H1 (cell line): ENCODE data around the gene BTBD1. TPM values are rescaled to one million over a fixed set of nuclear protein-coding genes. Genes with fewer than 3 reads are reported as not detected.

ENCODE experiments used
- CTCF ChIA-PET: fragments of 300-600 bp; sonication (Branson Sonifier 250); formaldehyde crosslinking; loops from one replicate; lab custom pipeline; 2021; ENCODE audit not compliant: partially characterized antibody; lab: Charles Lee
- POLR2A ChIA-PET: fragments of 300-600 bp; sonication (Branson Sonifier 250); formaldehyde crosslinking; loops from one replicate; lab custom pipeline; 2021; ENCODE audit warnings: inconsistent platforms; ENCODE audit not compliant: partially characterized antibody; lab: Charles Lee
- DNase-seq, 2 experiments: peaks; one replicate each; pipeline versions ENCODE4 v3.0.0 to v3.0.0-alpha.2; 2010 to 2022; ENCODE audit warnings: low spot score in 2 of 2, low read depth in 1 of 2, mixed read lengths in 1 of 2
- FAIRE-seq: peaks from 2 replicates; lab custom pipeline; 2011; peaks lifted over from hg19 to GRCh38; lab: Jason Lieb, UNC
- H2AFZ ChIP-seq: 2 replicates; pipeline ENCODE4 v1.8.1; 2012; ENCODE audit warnings: low read length, inconsistent platforms
- H2AK5ac ChIP-seq: 2 replicates; pipeline ENCODE4 v1.6.1; 2013; ENCODE audit warnings: low read depth, low read length
- H2BK120ac ChIP-seq: replicated peaks from 2 replicates; pipeline ENCODE3; 2013; ENCODE audit warnings: low read depth, low read length, inconsistent platforms
- H2BK12ac ChIP-seq: 2 replicates; pipeline ENCODE4 v1.6.1; 2013; ENCODE audit warnings: low read depth, low read length
- H2BK15ac ChIP-seq: 2 replicates; pipeline ENCODE4 v1.6.1; 2013; ENCODE audit warnings: low read length
- H2BK20ac ChIP-seq: 2 replicates; pipeline ENCODE4 v1.6.1; 2013; ENCODE audit warnings: low read length
- H2BK5ac ChIP-seq: 2 replicates; pipeline ENCODE4 v1.6.1; 2013; ENCODE audit warnings: low read depth, low read length
- H3K14ac ChIP-seq: 2 replicates; pipeline ENCODE4 v1.6.1; 2013; ENCODE audit warnings: inconsistent platforms; ENCODE audit not compliant: insufficient read length
- H3K18ac ChIP-seq: 2 replicates; pipeline ENCODE4 v1.6.1; 2013; ENCODE audit warnings: low read length; ENCODE audit errors: extremely low read depth
- H3K23ac ChIP-seq: 2 replicates; pipeline ENCODE4 v1.6.1; 2013; ENCODE audit warnings: inconsistent platforms; ENCODE audit not compliant: insufficient read length
- H3K23me2 ChIP-seq: 2 replicates; pipeline ENCODE4 v1.6.1; 2013; ENCODE audit warnings: low read depth, low read length
- H3K27ac ChIP-seq: 2 replicates; pipeline ENCODE4 v1.6.1; 2011; ENCODE audit warnings: low read depth, low read length, inconsistent platforms
- H3K27me3 ChIP-seq, 4 experiments: replicated peaks in 1 of 4; 1 replicate in 1 of 4; 2 replicates in 3 of 4; pipeline versions ENCODE4 v1.6.1 to v1.8.1; 2011 to 2013; ENCODE audit warnings: low read length in 3 of 4, mild to moderate bottlenecking in 3 of 4, inconsistent platforms in 2 of 4, mixed read lengths in 2 of 4, moderate library complexity in 1 of 4; ENCODE audit not compliant: control insufficient read depth in 3 of 4, insufficient read depth in 3 of 4; ENCODE audit errors: extremely low read depth in 1 of 4
- H3K36me3 ChIP-seq, 4 experiments: 2 replicates each; pipeline versions ENCODE4 v1.6.1 to v1.8.1; 2011 to 2013; ENCODE audit warnings: mild to moderate bottlenecking in 4 of 4, low read length in 3 of 4, moderate library complexity in 2 of 4, control low read depth in 1 of 4, inconsistent platforms in 1 of 4; ENCODE audit not compliant: insufficient read depth in 4 of 4, control insufficient read depth in 2 of 4
- H3K4ac ChIP-seq: replicated peaks from 2 replicates; pipeline ENCODE3; 2013; ENCODE audit warnings: low read length, low read depth, mixed read lengths, inconsistent platforms; ENCODE audit not compliant: insufficient read length
- H3K4me1 ChIP-seq, 4 experiments: replicated peaks in 1 of 4; 1 replicate in 1 of 4; 2 replicates in 3 of 4; pipeline versions ENCODE4 v1.6.1 to v1.8.1; 2011 to 2013; ENCODE audit warnings: low read length in 3 of 4, inconsistent platforms in 2 of 4, mixed read lengths in 1 of 4; ENCODE audit not compliant: insufficient read depth in 4 of 4, control insufficient read depth in 3 of 4
- H3K4me2 ChIP-seq, 2 experiments: 2 replicates each; pipeline versions ENCODE4 v1.6.1 to v1.8.1; 2011 to 2013; ENCODE audit warnings: low read depth in 2 of 2, low read length in 2 of 2, control low read depth in 1 of 2, inconsistent platforms in 1 of 2, mild to moderate bottlenecking in 1 of 2; ENCODE audit not compliant: insufficient read depth in 1 of 2
- H3K4me3 ChIP-seq, 4 experiments: fragments of 200-600, 300-600 bp in 1 of 4; sonication (generic), shearing (Covaris generic), sonication (Bioruptor Twin) in 1 of 4; 2 replicates each; pipeline versions ENCODE4 v1.5.1 to v1.8.1; 2011 to 2016; ENCODE audit warnings: low read length in 4 of 4, low read depth in 3 of 4, control low read depth in 2 of 4, inconsistent platforms in 2 of 4, mild to moderate bottlenecking in 2 of 4, mixed read lengths in 1 of 4, moderate library complexity in 1 of 4; ENCODE audit not compliant: insufficient read depth in 2 of 4; ENCODE audit errors: extremely low read depth in 1 of 4
- H3K56ac ChIP-seq: replicated peaks from 2 replicates; pipeline ENCODE3; 2013; ENCODE audit warnings: low read depth, mild to moderate bottlenecking, mixed read lengths, low read length, inconsistent platforms; ENCODE audit not compliant: insufficient read length
- H3K79me1 ChIP-seq: 2 replicates; pipeline ENCODE4 v1.6.1; 2013; ENCODE audit warnings: low read depth, low read length, control low read depth
- H3K79me2 ChIP-seq, 2 experiments: 2 replicates each; pipeline versions ENCODE4 v1.6.1 to v1.8.1; 2012 to 2013; ENCODE audit warnings: low read length in 2 of 2, mild to moderate bottlenecking in 2 of 2, inconsistent platforms in 1 of 2; ENCODE audit not compliant: insufficient read depth in 2 of 2, control insufficient read depth in 1 of 2
- H3K9ac ChIP-seq, 4 experiments: replicated peaks in 1 of 4; 1 replicate in 1 of 4; 2 replicates in 3 of 4; pipeline versions ENCODE4 v1.6.1 to v1.8.1; 2011 to 2013; ENCODE audit warnings: low read depth in 3 of 4, low read length in 3 of 4, control low read depth in 2 of 4, mild to moderate bottlenecking in 2 of 4, moderate library complexity in 2 of 4, inconsistent platforms in 1 of 4; ENCODE audit errors: extremely low read depth in 1 of 4
- H3K9me3 ChIP-seq, 2 experiments: 2 replicates each; pipeline versions ENCODE4 v1.6.1 to v1.8.1; 2012 to 2013; ENCODE audit warnings: mild to moderate bottlenecking in 2 of 2, moderate library complexity in 2 of 2, control low read depth in 1 of 2, inconsistent platforms in 1 of 2, low read depth in 1 of 2, low read length in 1 of 2, mixed read lengths in 1 of 2; ENCODE audit not compliant: insufficient read depth in 2 of 2
- H4K20me1 ChIP-seq, 2 experiments: replicated peaks in 1 of 2; 2 replicates each; pipeline versions ENCODE3 to v1.8.1; 2011 to 2013; ENCODE audit warnings: inconsistent platforms in 2 of 2, low read length in 2 of 2, mild to moderate bottlenecking in 1 of 2; ENCODE audit not compliant: insufficient read depth in 2 of 2, control insufficient read depth in 1 of 2
- H4K5ac ChIP-seq: 2 replicates; pipeline ENCODE4 v1.6.1; 2013; ENCODE audit warnings: low read length, low read depth, mixed read lengths, inconsistent platforms; ENCODE audit not compliant: insufficient read length
- H4K8ac ChIP-seq: 2 replicates; pipeline ENCODE4 v1.8.0; 2013; ENCODE audit warnings: mild to moderate bottlenecking, moderate library complexity, low read length, inconsistent platforms; ENCODE audit not compliant: insufficient read depth; ENCODE audit errors: extremely low read depth
- H4K91ac ChIP-seq: replicated peaks from 2 replicates; pipeline ENCODE3; 2013; ENCODE audit warnings: low read length, mixed read lengths, inconsistent platforms; ENCODE audit not compliant: insufficient read length
- CBX5 ChIP-seq: fragments of 300-800, 300-1000 bp; sonication (generic); IDR thresholded peaks from 2 replicates; pipeline ENCODE4 v1.7.1; 2016; ENCODE audit warnings: antibody characterized with exemption, low read length, low read depth
- CREB1 ChIP-seq: IDR thresholded peaks from 2 replicates; pipeline ENCODE4 v1.6.1; 2012; ENCODE audit warnings: inconsistent platforms
- GTF2F1 ChIP-seq: IDR thresholded peaks from 2 replicates; pipeline ENCODE4 v1.6.1; 2012; ENCODE audit warnings: low read depth, low read length, improper control_type of control experiment, borderline replicate concordance
- HDAC2 ChIP-seq, 2 experiments: fragments of 300-600 bp in 1 of 2; sonication (generic) in 1 of 2; IDR thresholded peaks; 2 replicates each; pipeline ENCODE4 v1.6.1; 2011 to 2012; ENCODE audit warnings: low read depth in 2 of 2, low read length in 2 of 2, mild to moderate bottlenecking in 2 of 2, moderate library complexity in 2 of 2, borderline replicate concordance in 1 of 2, inconsistent platforms in 1 of 2
- KDM5A ChIP-seq: fragments of 200-600 bp; IDR thresholded peaks from 2 replicates; pipeline ENCODE4 v1.7.1; 2012; ENCODE audit warnings: mild to moderate bottlenecking, low read length, inconsistent platforms, mixed read lengths
- NRF1 ChIP-seq: IDR thresholded peaks from 2 replicates; pipeline ENCODE4 v1.6.1; 2011; ENCODE audit warnings: mild to moderate bottlenecking, low read depth, low read length, improper control_type of control experiment
- PHF8 ChIP-seq: fragments of 200-600 bp; sonication (generic); conservative IDR thresholded peaks from 2 replicates; pipeline ENCODE4 v1.7.1; 2012; ENCODE audit warnings: low read depth, mild to moderate bottlenecking, inconsistent platforms, low read length, moderate library complexity
- POLR2A ChIP-seq, 2 experiments: IDR thresholded peaks; 1 replicate in 1 of 2; 2 replicates in 1 of 2; pipeline ENCODE4 v1.6.1; 2011; ENCODE audit warnings: low read depth in 2 of 2, low read length in 2 of 2, mild to moderate bottlenecking in 2 of 2; ENCODE audit errors: control extremely low read depth in 1 of 2
- RAD21 ChIP-seq, 2 experiments: IDR thresholded peaks in 1 of 2; conservative IDR thresholded peaks in 1 of 2; 2 replicates each; pipeline ENCODE4 v1.6.1; 2011; ENCODE audit warnings: low read depth in 2 of 2, low read length in 2 of 2, improper control_type of control experiment in 1 of 2, inconsistent platforms in 1 of 2, mild to moderate bottlenecking in 1 of 2, moderate library complexity in 1 of 2
- RNF2 ChIP-seq: fragments of 200-900, 300-1000 bp; sonication (generic); IDR thresholded peaks from 2 replicates; pipeline ENCODE4 v1.7.1; 2016; ENCODE audit warnings: borderline replicate concordance, low read depth, mild to moderate bottlenecking, antibody characterized with exemption, low read length; ENCODE audit not compliant: poor library complexity, severe bottlenecking; ENCODE audit errors: missing control alignments
- RXRA ChIP-seq: IDR thresholded peaks from 2 replicates; pipeline ENCODE4 v1.6.1; 2011; ENCODE audit warnings: low read depth, mild to moderate bottlenecking, low read length, moderate library complexity; ENCODE audit not compliant: insufficient read depth
- SIX5 ChIP-seq: IDR thresholded peaks from 2 replicates; pipeline ENCODE4 v1.6.1; 2011; ENCODE audit warnings: mild to moderate bottlenecking, low read depth, low read length
- polyA plus RNA-seq, 7 experiments: library from polyadenylated mRNA; depleted of rRNA in 3 of 7; stranded (reverse) in 5 of 7; unstranded in 2 of 7; fragments of >200 nt in 5 of 7; fragments of 200-250 nt in 2 of 7; gene quantifications; 1 replicate in 5 of 7; 2 replicates in 1 of 7; 4 replicates in 1 of 7; pipeline versions ENCODE4 v1.2.1 to v1.2.3, GENCODE V29; 2011 to 2013; ENCODE audit warnings: missing spikeins in 2 of 7, mixed read lengths in 2 of 7
- total RNA-seq: library from RNA; stranded (reverse); fragmentation: NEBNext Ultra II Directional; extraction: Animal tissue kit (Norgen Biotek cat#: 25700); gene quantifications from 2 replicates; pipeline ENCODE4 v1.2.1, GENCODE V29; 2021
- TF ChIP-seq, protein P1 (sequence below): IDR thresholded peaks from 2 replicates; pipeline ENCODE4 v1.6.1; 2011; ENCODE audit warnings: low read length, improper control_type of control experiment

Gene BTBD1
- total and polyA plus RNA-seq, 2 of the 8 experiments (the other 6 are each of a cell fraction or from before 2014, with no cell fraction given) = 18.6 to 39.5 TPM

DNA sequence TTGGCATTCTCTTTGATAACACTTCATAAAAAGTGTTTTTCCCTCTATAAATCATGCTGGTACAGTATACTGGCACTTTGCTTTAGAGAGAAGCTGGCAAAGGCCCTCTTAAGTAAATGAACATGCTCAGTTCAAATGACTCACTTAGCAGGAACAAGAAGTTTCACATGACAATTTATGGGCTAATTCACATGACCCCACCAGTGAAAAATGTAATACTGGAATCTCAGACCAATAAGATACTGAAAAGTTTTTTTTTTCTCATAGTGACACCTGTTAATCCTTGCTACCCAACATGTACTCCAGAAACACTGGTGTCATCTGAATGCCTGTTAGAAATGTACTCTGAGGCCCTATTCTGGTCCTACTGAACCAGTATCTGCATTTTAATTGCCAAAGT lies 13.9 kb downstream of the BTBD1 start:
- H3K9me3 ChIP-seq = no peaks in the 10 kb centered on the region
- POLR2A ChIA-PET = interaction anchor here (1.1 to 1.5 kb wide), 2 partner anchors 10 to 12 kb away, joined by 3 read pairs; no protein-coding TSS in a partner anchor
- H2BK120ac ChIP-seq = no peak overlapping the region
- TF ChIP-seq, protein P1, sequence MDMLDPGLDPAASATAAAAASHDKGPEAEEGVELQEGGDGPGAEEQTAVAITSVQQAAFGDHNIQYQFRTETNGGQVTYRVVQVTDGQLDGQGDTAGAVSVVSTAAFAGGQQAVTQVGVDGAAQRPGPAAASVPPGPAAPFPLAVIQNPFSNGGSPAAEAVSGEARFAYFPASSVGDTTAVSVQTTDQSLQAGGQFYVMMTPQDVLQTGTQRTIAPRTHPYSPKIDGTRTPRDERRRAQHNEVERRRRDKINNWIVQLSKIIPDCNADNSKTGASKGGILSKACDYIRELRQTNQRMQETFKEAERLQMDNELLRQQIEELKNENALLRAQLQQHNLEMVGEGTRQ = no peak
- TF ChIP-seq CREB1 (no peak), PHF8 (no peak), CBX5 (no peak), GTF2F1 (no peak), RXRA (no peak), KDM5A (no peak), POLR2A (IDR thresholded peaks at IDR 0.05; ENCODE audit: control extremely low read depth in 1 of 2, low read depth in 2 of 2, low read length in 2 of 2) (no peak), HDAC2 (IDR thresholded peaks at IDR 0.05; ENCODE audit: borderline replicate concordance in 1 of 2, low read depth in 2 of 2, low read length in 2 of 2) (no peak), NRF1 (no peak), SIX5 (no peak), RAD21 (IDR thresholded peaks at IDR 0.05 in 1 of 2, conservative IDR thresholded peaks at IDR 0.05 in 1 of 2; ENCODE audit: low read depth in 2 of 2, low read length in 2 of 2) (no peak), RNF2 (no peak)
- TF ChIP-seq, all 59 proteins: peak for 0
- Histone ChIP-seq H4K8ac (no peak overlapping the region), H3K79me2 (peaks cover 0 to 25% of the 10 kb centered on the region in 2 experiments; a peak in 2 of 4 replicates), H4K91ac (no peak overlapping the region), H3K4me3 (no peak overlapping the region), H3K4ac (no peak overlapping the region), H3K18ac (no peak overlapping the region), H3K27ac (no peak overlapping the region), H4K5ac (no peak overlapping the region), H3K4me2 (no peak overlapping the region), H3K36me3 (peaks cover 7 to 39% (median 22%) of the 10 kb centered on the region in 4 experiments), H3K23me2 (no peaks in the 10 kb centered on the region), H2BK15ac (no peak overlapping the region), H2AK5ac (no peak overlapping the region), H3K79me1 (peaks cover 2% of the 10 kb centered on the region; the same call in 1 of the 2 replicates), H3K14ac (no peak overlapping the region), H2AFZ (no peak overlapping the region), H3K4me1 (peaks cover 0 to 6% (median 3%) of the 10 kb centered on the region in 4 experiments; a peak in 2 of 7 replicates), H3K9ac (no peak overlapping the region), H2BK5ac (no peak overlapping the region), H2BK20ac (no peak overlapping the region), H3K56ac (no peak overlapping the region), H3K27me3 (no peaks in the 10 kb centered on the region), H2BK12ac (no peak overlapping the region), H3K23ac (no peak overlapping the region), H4K20me1 (peaks cover 0 to 6% of the 10 kb centered on the region in 2 experiments)
- no peak for DNase-seq
- CTCF ChIA-PET = no interaction called here
- no peak for FAIRE-seq
